HCT116 (cell line): ENCODE measurements around the gene TMEM214.

ENCODE experiments used
- CBX3 ChIP-seq: IDR thresholded peaks from 2 replicates; pipeline ENCODE4 v1.6.1; 2012; ENCODE audit warnings: low read depth
- CTCF ChIP-seq, 3 experiments: fragments of 200-600 bp in 1 of 3; sonication (generic) in 1 of 3; IDR thresholded peaks in 2 of 3; conservative IDR thresholded peaks in 1 of 3; 2 replicates each; pipeline ENCODE4 v1.5.1; 2012 to 2017; ENCODE audit warnings: low read depth in 2 of 3, low read length in 2 of 3, antibody characterized with exemption in 1 of 3, borderline replicate concordance in 1 of 3, control low read depth in 1 of 3, mild to moderate bottlenecking in 1 of 3, mixed read lengths in 1 of 3, mixed run types in 1 of 3, moderate library complexity in 1 of 3; ENCODE audit not compliant: insufficient read depth in 1 of 3
- EZH2 ChIP-seq: fragments of 200-600 bp; sonication (generic); IDR thresholded peaks from 2 replicates; pipeline ENCODE4 v1.6.1; 2017; ENCODE audit warnings: antibody characterized with exemption, mixed run types
- EZH2phosphoT487 ChIP-seq: fragments of 200-600 bp; IDR thresholded peaks from 2 replicates; pipeline ENCODE4 v1.6.1; 2018; ENCODE audit warnings: antibody characterized with exemption, borderline replicate concordance
- MAX ChIP-seq: IDR thresholded peaks from 2 replicates; pipeline ENCODE4 v1.6.1; 2012
- POLR2A ChIP-seq: IDR thresholded peaks from 2 replicates; pipeline ENCODE4 v1.7.0; 2011; ENCODE audit warnings: borderline replicate concordance; ENCODE audit not compliant: insufficient read depth, insufficient read length; ENCODE audit errors: extremely low read depth
- POLR2AphosphoS5 ChIP-seq: IDR thresholded peaks from 2 replicates; pipeline ENCODE4 v1.6.1; 2011; ENCODE audit warnings: mild to moderate bottlenecking, low read depth, low read length, moderate library complexity
- SP1 ChIP-seq: IDR thresholded peaks from 2 replicates; pipeline ENCODE4 v1.6.1; 2012; ENCODE audit warnings: low read depth

GRCh38 chr2:27025281-27025800 is 7.4 kb upstream of the TMEM214 start:
- TF ChIP-seq CTCF (IDR thresholded peaks at IDR 0.05 in 2 of 3, conservative IDR thresholded peaks at IDR 0.05 in 1 of 3; ENCODE audit: borderline replicate concordance in 1 of 3, insufficient read depth in 1 of 3, low read depth in 2 of 3, low read length in 2 of 3) (no peak), EZH2phosphoT487 (no peak), EZH2 (no peak), SP1 (no peak), POLR2A (no peak), POLR2AphosphoS5 (no peak), CBX3 (no peak), MAX (no peak)
